Effector CD8-positive, alpha-beta T cell (primary cell): ENCODE data around the gene PASD1.

Source experiments
- DNase-seq: peaks from one replicate; lab custom pipeline; 2025; lab: John Stamatoyannopoulos, UW

The PASD1 gene

DNA sequence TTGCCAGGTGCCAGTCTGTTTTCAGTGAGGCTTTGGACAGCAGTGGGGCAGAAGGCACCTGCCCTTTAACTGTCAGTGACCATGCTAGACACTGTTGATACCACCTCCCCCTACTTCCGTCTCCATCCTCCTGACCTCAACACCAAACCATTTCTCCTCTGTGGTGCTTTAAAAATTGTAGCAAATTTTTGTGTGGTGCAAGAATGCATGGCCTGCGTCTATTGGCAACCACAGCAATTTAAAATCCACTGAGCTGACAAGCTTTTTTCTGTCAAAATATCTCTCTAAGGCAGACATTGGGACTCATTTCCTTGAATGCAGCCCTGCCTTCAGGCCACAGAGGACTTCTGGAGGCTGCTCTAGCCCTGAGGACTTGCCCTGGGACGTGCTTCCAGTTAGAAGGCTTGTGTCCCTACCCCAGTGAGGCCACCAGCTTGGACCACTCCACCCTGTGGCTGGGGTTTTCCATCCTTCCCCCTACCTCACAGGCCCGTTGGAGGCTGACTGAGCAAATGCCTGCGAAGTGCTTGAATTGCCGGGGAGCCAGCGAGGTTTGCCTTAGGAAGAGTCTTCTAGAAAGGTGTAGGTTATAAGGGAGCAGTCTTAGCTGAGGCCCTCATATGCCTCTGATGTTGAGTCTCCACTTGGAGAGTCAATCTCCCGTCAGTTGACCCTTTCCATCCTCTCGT, 138.7 kb downstream of the PASD1 start:
- no peak for DNase-seq

DNA sequence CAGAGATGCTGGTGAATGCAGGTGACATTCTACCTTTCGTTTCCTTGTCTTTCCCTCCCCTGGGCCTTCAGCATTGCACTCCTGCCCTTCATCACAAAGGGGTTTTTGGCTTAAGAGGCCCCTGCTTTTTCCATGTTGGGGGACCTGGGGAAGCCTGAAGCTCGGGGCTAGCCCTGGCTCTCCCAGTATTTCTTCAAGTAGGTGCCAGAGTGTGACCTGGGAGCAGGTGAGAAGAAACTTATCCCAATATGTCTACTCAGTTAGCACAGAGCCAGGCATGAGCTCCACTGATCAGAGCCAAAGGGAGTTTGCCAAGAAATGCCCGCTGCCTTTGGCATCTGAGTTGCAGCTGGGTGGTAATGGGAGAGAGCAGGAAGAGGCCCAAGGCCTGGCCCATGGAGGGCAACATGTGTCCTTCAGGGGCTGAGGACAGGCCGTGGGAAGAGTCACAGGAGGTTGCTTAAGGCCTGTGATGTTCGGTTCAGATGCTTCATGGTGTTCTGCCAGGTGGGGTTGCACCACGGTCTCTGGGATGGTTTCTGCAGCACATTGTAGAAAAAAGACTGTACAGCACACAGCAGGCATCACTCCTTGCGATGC, 139.4 kb downstream of the PASD1 start:
- no peak for DNase-seq

DNA sequence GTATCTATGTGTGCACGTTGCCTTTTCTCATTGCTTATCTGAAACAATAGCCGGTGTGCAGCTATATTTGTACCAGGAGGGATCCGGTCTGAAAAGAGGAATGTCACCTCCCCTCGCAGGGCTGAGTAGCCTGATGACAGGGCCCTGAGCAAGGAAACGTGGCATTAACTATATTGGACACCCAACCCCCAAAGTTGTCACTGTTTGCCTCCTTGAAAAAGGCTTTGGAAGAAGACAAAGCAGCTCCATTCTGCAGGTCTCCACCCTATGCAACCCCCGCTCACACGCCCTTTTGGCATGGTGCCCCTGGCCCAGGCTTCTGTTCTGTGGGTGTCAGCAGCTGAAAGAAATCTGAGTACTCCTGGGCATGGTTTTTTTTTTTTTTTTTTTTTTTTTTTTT, 140.0 kb downstream of the PASD1 start:
- DNase-seq, result no peak

DNA sequence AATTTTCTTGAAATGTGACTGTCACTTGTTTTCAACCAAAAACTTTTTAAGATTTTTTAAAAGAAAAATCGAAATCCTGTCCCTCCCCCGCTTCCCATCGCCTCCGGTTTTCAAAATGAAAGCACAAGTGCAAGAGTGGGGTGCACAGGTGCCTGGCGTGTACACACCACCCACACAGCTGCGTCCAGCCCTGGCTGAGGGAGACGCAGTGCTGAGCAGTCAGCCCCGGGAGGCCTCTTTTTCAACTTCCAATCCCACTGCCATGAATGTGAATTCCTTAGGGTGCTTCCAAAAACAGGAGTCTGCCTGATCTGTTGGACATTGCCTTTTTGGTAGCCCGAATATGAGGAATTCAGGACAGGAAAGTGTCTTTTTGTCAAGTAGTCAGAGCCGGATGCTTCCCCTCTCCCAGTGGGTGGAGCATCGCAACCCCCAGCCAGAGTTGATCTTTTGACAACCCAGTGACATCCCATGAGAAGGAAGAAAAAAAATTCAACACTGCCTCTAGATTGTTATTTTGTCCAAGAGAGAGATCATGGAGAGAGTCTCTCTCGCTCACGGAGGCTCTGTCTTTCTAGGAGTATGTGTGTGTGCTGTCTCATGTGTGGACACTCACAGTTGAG, 140.7 kb downstream of the PASD1 start:
- DNase-seq, result no peak

DNA sequence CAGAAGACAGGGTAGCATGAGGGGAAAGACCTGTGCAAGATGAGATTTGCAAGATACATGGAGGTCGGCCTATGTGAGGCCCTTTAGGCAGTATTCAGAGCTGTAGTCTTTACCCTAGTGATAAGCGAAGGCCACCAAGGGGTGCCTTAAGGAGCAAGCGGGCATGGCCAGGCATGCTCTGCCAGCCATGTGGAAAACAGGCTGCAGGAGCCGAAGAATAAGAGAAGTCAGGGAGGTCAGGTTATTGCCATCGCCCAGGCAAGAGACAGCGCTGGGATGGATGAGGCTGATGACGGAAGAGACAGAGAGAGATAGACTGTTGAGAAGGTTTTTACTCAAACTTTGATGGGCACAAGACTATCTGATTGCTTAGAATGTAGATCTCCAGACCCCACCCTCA, 145.3 kb downstream of the PASD1 start:
- DNase-seq, result no peak

DNA sequence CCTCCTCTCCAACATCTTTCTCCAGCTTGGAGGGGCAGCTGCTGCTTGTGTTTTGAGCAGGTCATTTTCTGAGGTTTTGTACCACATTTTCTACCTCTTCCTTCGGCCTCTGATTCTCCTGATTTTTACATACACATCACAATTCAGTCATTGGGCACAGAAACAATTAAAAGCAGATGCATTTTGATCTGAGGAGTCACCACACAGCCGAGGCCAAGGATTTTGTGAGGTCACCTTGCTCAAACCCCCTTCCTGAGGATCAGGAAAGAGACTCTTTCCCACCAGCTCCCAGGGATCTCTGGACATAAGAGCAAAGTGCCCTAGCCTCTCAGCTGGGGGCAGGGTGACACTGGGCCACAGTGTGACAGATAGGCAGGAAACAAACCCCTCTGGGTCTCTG, 147.0 kb downstream of the PASD1 start:
- no peak for DNase-seq

DNA sequence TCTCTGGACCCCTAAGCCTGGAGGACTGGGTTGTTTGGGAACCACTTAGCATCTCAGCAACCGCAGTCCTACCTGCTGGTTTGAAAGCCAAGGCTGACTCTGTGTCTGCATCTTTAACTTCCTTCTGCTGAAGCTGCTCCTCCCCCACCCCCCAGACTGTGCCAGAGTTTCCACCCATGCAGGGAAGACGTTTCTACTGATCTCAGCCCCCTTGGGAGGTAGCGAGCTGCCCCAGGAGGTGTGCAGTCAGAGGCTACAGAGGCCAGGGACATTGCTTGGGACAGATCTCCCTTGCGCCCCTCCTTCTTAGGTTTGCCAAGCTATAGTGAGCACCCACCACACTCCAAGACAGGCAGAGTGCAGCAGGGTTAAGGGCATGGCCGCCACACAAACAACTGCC, 147.7 kb downstream of the PASD1 start:
- DNase-seq, result no peak

DNA sequence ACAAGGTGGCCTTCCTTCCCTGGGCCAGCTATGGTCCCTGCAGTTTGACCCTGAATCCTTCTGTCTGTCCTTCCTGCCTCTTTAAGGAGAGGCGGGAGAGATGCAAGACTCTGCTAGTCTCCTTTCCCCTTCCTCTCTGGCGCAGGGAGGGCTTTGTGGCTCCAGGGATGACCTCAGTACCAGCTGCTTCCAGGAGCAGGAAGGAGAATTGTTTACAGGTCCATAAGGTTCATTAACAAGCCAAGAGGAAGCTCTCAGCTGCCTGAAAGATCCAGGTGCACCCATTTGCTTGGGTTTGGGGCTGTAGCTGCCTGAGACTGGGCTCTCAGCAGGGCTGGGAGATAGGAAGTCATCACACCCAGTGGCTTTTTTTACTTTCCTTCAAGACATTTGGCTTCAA, 148.3 kb downstream of the PASD1 start:
- no peak for DNase-seq

DNA sequence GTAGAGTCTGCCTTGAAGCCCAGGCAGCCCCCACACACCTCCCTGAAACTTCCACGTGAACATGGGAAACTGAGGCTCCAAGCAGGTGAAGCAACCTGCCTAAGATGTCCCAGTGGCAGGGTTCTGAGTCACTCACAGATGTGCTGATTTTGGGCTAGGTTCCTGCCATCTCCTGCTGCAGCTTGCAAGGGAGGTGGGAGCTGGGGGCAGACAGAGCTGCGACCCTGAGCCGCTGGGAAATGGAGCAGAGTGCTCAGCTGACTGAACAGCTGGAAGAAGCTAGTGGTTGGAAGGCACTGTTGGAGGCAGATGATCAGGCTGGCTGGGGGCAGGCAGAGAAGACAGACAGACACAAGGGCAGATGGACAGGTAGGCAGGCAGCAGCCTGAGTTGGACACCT, 148.8 kb downstream of the PASD1 start:
- no peak for DNase-seq

DNA sequence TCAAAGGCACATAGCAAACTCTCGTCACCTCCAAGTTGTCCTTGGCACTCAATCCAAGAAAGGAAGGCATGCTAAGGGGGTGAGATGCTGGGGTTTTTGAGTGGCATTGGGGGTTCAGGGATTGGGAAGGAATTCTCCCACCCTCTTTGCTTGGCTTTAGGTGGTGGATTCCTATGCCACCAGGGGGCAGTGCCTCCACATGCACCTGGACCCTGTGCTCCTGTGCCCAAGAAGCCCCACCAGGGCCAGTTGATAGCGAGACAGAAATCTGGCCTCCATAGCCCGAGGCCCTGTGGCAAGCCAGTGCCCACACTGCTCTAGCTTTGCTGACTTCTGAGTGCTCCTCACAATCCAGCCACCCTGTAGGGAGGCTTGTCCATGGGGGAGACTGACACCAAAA, 150.4 kb downstream of the PASD1 start:
- no peak for DNase-seq

DNA sequence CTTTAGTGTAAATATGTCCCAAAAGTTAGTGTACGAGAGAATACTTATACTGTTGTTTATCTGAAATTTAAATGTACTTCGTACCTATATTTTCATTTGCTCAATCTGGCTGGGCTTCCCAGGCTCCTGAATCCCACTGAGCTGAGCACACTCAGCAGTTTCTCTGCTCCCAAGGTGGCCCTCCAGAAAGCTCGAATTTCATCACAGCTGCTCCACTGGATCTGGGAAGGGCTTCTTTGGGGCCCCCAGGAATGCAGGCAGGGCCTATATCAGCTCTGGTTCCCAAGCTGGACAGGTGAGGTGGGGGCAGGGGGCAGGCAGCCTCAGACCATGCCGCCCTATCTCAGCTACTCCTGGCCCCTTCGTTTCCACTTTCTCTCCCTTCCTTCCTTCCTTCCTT, 150.9 kb downstream of the PASD1 start:
- no peak for DNase-seq

DNA sequence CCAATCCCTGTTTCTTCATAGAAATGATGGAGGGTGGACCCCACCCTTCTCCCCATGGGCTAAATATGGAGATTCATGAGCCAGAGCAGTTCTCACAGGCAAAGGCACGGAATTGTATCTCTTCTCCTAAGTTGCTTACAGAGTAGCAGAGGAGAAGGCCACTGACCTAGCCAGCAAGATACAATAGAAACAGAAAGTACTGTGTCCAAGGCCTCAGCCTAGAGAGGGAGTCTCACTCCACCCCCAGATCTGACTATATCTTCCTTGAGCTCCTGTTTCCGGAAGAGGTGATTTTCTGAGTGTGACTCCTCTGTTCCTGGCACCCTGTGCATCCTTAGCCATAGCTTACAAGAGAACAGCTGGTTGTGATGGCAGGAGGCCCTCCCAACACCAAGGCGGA, 152.3 kb downstream of the PASD1 start, which contains the start of gene FATE1:
Gene FATE1, plus strand, starts transcription at position 284 of the 400 bp plus-strand sequence. Its CDS starts 85 bp downstream, at position 369.
- no peak for DNase-seq

DNA sequence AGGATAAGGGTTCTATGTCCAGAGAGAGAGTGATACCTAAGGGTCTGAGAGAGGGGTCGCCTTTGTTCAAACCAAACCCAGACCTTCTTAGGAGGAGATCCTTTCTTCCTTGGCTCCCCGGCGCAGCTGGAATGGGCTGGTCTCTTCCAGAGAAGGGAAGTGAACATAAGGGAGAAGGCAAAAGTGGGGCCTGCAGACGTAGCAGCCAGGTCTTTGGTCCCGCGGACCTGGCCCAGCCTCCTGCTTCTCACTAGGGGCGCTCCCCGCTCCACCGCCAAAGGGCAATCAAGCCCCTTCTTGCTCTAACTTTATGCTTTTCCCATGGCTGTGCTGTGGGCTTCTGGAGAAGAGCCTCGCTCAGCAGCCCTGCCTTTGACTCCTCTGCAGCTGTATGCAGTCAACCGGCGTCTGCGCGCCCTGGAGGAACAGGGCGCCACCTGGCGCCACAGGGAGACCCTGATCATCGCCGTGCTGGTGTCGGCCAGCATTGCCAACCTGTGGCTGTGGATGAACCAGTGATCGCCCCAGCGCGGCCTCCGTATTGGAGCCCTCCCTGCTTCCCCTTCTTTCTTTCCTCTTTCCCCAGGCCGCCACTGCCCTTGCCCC, 158.9 kb downstream of the PASD1 start:
- DNase-seq, result no peak

DNA sequence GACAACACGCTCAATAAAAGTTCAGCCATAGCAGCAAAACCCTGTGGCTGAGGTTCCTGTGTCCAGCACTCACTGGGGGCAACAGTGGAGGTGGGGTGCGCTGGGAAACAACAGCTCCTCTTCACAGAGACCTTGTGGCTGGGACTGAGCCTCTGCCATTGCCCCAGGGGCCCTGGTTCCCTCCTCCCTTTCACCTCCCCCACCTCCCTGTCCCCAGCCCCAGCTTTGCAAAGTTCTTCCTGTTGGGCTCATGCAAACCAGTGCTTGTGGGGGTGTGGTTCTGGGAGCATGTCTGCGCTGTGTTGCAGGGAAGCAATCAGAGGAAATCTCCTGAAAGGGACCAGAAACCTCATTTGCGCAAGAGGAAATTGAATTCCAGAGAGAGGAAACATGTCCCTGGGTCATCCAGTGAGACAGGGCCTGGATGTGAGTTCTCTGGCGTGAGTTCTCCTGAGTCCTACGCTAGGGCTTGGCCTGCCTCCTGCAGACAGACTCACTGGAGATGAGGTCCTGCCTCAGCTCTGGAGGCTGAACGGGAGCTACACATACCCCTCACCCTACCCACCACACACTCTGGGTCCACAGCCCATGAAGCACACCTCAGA, 159.8 kb downstream of the PASD1 start:
- no peak for DNase-seq

DNA sequence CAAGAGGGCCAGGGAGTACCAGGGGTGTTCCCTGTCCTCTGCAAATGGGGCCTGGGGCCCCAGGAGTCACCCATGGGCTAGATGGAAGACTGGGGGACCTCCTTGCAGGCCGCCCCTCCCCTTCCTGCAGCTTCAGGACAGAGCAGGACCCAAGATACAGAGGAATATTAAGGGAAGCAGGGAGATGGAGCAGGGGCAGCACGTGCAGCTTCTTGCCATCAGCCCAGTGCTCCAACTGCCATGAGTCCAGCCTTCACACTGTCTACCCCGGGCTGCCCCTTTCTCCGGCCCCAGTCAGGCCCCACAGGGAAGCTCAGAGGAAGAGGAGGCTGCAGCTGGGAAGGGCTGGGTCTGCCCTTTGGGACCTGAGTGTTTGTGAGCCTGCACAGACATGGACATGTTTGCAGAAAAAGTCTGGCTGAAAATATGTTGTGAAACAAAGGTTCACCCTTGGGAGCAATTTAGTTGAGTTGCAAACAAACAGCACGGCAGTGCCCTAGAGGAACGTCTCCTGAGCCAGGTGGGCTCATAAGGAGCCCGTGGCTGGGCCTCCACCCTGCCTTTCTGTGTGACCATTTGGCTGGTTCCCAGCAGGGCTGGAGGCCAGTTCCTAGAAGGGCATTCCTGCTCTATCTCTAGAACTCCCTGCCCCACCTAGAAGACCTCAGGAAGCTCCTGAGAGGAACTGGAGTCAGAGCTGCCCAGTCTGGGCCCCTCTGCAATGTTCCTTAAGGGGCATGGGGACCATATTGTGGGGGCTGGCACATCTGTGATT, 161.3 kb downstream of the PASD1 start:
- no peak for DNase-seq

DNA sequence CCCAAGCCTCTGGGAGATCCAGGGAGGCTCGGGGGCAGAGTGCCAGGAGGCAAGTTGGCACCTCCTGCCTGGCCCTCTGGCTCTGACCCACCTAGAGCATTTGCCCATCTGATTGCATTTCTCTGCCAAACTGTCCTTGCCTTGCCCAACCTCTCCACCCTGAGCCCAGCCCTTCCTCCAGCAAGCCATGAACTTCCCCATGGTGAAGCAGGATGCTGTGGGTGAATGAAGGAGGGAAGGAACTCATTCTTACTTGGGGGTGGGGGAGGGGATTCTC, 161.8 kb downstream of the PASD1 start:
- DNase-seq, result no peak
